NCI-H128 (cell line): Measurements from ENCODE around the gene POLR3G.

Experiments
- DNase-seq: peaks from one replicate; lab custom pipeline; 2025; ENCODE audit not compliant: unreplicated experiment; lab: John Stamatoyannopoulos, UW

The POLR3G gene

GRCh38 chr5:90495146-90495545, 20.5 kb downstream of the POLR3G start:
- no peak for DNase-seq

- DNase-seq: no peak
Observed at GRCh38 chr5:90503596-90503995, 28.9 kb downstream of the POLR3G start.

- no peak for DNase-seq
Observed at GRCh38 chr5:90504743-90505142, 30.1 kb downstream of the POLR3G start.

- DNase-seq: no peak
Observed at GRCh38 chr5:90506221-90506620, 31.6 kb downstream of the POLR3G start.

GRCh38 chr5:90510438-90510837, 35.8 kb downstream of the POLR3G start:
- no peak for DNase-seq

- DNase-seq: no peak
Observed at GRCh38 chr5:90514520-90514919, 39.9 kb downstream of the POLR3G start.

GRCh38 chr5:90518661-90519060, 44.0 kb downstream of the POLR3G start:
- peak; percentile 46 for DNase-seq

GRCh38 chr5:90519081-90519480, 44.4 kb downstream of the POLR3G start:
- peak; percentile 46 for DNase-seq

GRCh38 chr5:90528601-90529193, 54.0 kb downstream of the POLR3G start:
- no peak for DNase-seq

GRCh38 chr5:90529194-90529938, 54.7 kb downstream of the POLR3G start, which contains the start of gene LYSMD3:
Gene LYSMD3 (minus strand): TSS chr5:90529584. CDS start chr5:90525289, 4,295 bp downstream.
- DNase-seq: peak; percentile 89

GRCh38 chr5:90529939-90530677, 55.4 kb downstream of the POLR3G start:
- DNase-seq: peak; percentile 8

- no peak for DNase-seq
Observed at GRCh38 chr5:90530736-90531487, 56.2 kb downstream of the POLR3G start.

GRCh38 chr5:90533794-90534193, 59.1 kb downstream of the POLR3G start:
- no peak for DNase-seq

GRCh38 chr5:90534922-90535321, 60.3 kb downstream of the POLR3G start:
- DNase-seq: no peak

- DNase-seq: no peak
Observed at GRCh38 chr5:90542827-90543519, 68.3 kb downstream of the POLR3G start.

GRCh38 chr5:90545511-90545910, 70.8 kb downstream of the POLR3G start:
- DNase-seq: no peak

- no peak for DNase-seq
Observed at GRCh38 chr5:90546216-90546837, 71.7 kb downstream of the POLR3G start.

GRCh38 chr5:90547072-90547536, 72.4 kb downstream of the POLR3G start:
- DNase-seq: no peak

GRCh38 chr5:90548069-90548593, 73.5 kb downstream of the POLR3G start:
- peak; percentile 5 for DNase-seq

GRCh38 chr5:90549223-90549622, 74.6 kb downstream of the POLR3G start:
- no peak for DNase-seq
